Fibroblast of skin of abdomen (primary cell): ENCODE results near the gene IL6R.

Experiments
- DNase-seq: peaks from one replicate; pipeline ENCODE4 v3.0.0-alpha.2; 2013

Gene IL6R

GRCh38 chr1:154453574-154454352, 48.6 kb downstream of the IL6R start:
- peak; percentile 57 for DNase-seq

GRCh38 chr1:154454386-154455120, 49.4 kb downstream of the IL6R start:
- no peak for DNase-seq

GRCh38 chr1:154456631-154457030, 51.5 kb downstream of the IL6R start:
- DNase-seq = no peak

GRCh38 chr1:154459080-154459479, 53.9 kb downstream of the IL6R start:
- DNase-seq = no peak

GRCh38 chr1:154460695-154461260, 55.6 kb downstream of the IL6R start:
- DNase-seq = no peak

- no peak for DNase-seq
Measured at GRCh38 chr1:154463512-154463990, 58.4 kb downstream of the IL6R start.

GRCh38 chr1:154465621-154466195, 60.6 kb downstream of the IL6R start:
- DNase-seq = no peak

GRCh38 chr1:154466206-154466605, 61.1 kb downstream of the IL6R start:
- no peak for DNase-seq

GRCh38 chr1:154466921-154467417, 61.8 kb downstream of the IL6R start:
- DNase-seq = no peak

GRCh38 chr1:154467434-154468102, 62.4 kb downstream of the IL6R start:
- no peak for DNase-seq

- no peak for DNase-seq
Measured at GRCh38 chr1:154468535-154469250, 63.5 kb downstream of the IL6R start.

GRCh38 chr1:154469844-154470560, 64.9 kb downstream of the IL6R start:
- no peak for DNase-seq

- DNase-seq = no peak
Measured at GRCh38 chr1:154471304-154471703, 66.2 kb downstream of the IL6R start.

GRCh38 chr1:154474802-154475201, 69.7 kb downstream of the IL6R start:
- DNase-seq = peak; percentile 92

- DNase-seq = no peak
Measured at GRCh38 chr1:154476791-154477190, 71.6 kb downstream of the IL6R start.

- no peak for DNase-seq
Measured at GRCh38 chr1:154478013-154478412, 72.9 kb downstream of the IL6R start.

GRCh38 chr1:154478639-154479038, 73.5 kb downstream of the IL6R start:
- peak; percentile 27 for DNase-seq

- peak; percentile 85 for DNase-seq
Measured at GRCh38 chr1:154479764-154480421, 74.8 kb downstream of the IL6R start.

- no peak for DNase-seq
Measured at GRCh38 chr1:154481053-154481452, 75.9 kb downstream of the IL6R start.
